Neural cell (in vitro differentiated cells): Measurements from ENCODE around the gene RBM38. TPM values are rescaled to one million over a fixed set of nuclear protein-coding genes. Genes with fewer than 3 reads are reported as not detected.

Source experiments
- H2AFZ ChIP-seq: fragments of 200-600, 300-800 bp; sonication (generic), shearing (Covaris generic); 2 replicates; pipeline ENCODE4 v1.6.0; 2014; ENCODE audit warnings: low read depth, mild to moderate bottlenecking, antibody characterized with exemption, low read length, moderate library complexity
- H3F3A ChIP-seq: fragments of 200-600 bp; shearing (Covaris generic); 2 replicates; pipeline ENCODE4 v1.6.1; 2016; ENCODE audit warnings: mild to moderate bottlenecking, moderate library complexity, mixed read lengths, antibody characterized with exemption, low read length; ENCODE audit not compliant: insufficient read depth, poor library complexity, severe bottlenecking
- H3K27ac ChIP-seq: fragments of 200-600, 300-800 bp; sonication (generic), shearing (Covaris generic); 2 replicates; pipeline ENCODE4 v1.5.1; 2014; ENCODE audit warnings: mild to moderate bottlenecking, low read length, moderate library complexity
- H3K27me3 ChIP-seq: fragments of 300-800, 200-600 bp; sonication (generic), shearing (Covaris generic); 2 replicates; pipeline ENCODE4 v1.6.0; 2014; ENCODE audit warnings: mild to moderate bottlenecking, low read depth, low read length, moderate library complexity; ENCODE audit not compliant: insufficient read depth
- H3K36me3 ChIP-seq: fragments of 300-800, 200-600 bp; sonication (generic), shearing (Covaris generic); 2 replicates; pipeline ENCODE4 v1.5.1; 2014; ENCODE audit warnings: mild to moderate bottlenecking, antibody characterized with exemption, low read length, moderate library complexity; ENCODE audit not compliant: insufficient read depth
- H3K4me2 ChIP-seq: fragments of 300-800, 200-600 bp; sonication (generic), shearing (Covaris generic); 2 replicates; pipeline ENCODE4 v1.6.0; 2014; ENCODE audit warnings: mild to moderate bottlenecking, low read length
- H3K4me3 ChIP-seq: fragments of 300-800, 200-600 bp; sonication (generic), shearing (Covaris generic); 2 replicates; pipeline ENCODE4 v1.5.1; 2014; ENCODE audit warnings: mild to moderate bottlenecking, low read length, moderate library complexity
- H3K79me2 ChIP-seq: fragments of 200-600 bp; shearing (Covaris generic); replicated peaks from 2 replicates; pipeline ENCODE4 v1.6.0; 2014; ENCODE audit warnings: mild to moderate bottlenecking, low read length, moderate library complexity; ENCODE audit not compliant: insufficient read depth
- H3K9ac ChIP-seq: fragments of 300-800, 200-600 bp; sonication (generic), shearing (Covaris generic); 2 replicates; pipeline ENCODE4 v1.6.1; 2016; ENCODE audit warnings: mild to moderate bottlenecking, low read length, mixed read lengths
- H3K9me2 ChIP-seq: fragments of 200-600 bp; shearing (Covaris generic); 2 replicates; pipeline ENCODE4 v1.6.1; 2016; ENCODE audit warnings: mild to moderate bottlenecking, low read length, mixed read lengths; ENCODE audit not compliant: insufficient read depth
- H3K9me3 ChIP-seq: fragments of 200-600, 300-800 bp; sonication (generic), shearing (Covaris generic); 2 replicates; pipeline ENCODE4 v1.6.1; 2016; ENCODE audit warnings: mild to moderate bottlenecking, mixed run types, low read length, moderate library complexity, mixed read lengths
- H4K20me1 ChIP-seq: fragments of 200-600 bp; shearing (Covaris generic); 2 replicates; pipeline ENCODE4 v1.6.1; 2016; ENCODE audit warnings: mild to moderate bottlenecking, mixed run types; ENCODE audit not compliant: insufficient read depth
- CTCF ChIP-seq: fragments of 450-650 bp; IDR thresholded peaks from 2 replicates; pipeline ENCODE4 v1.5.1; 2014; ENCODE audit warnings: antibody characterized with exemption, mild to moderate bottlenecking, moderate library complexity; ENCODE audit not compliant: poor library complexity, severe bottlenecking
- EP300 ChIP-seq: fragments of 450-650 bp; conservative IDR thresholded peaks from 2 replicates; pipeline ENCODE4 v1.6.1; 2014; ENCODE audit warnings: antibody characterized with exemption, mild to moderate bottlenecking, moderate library complexity; ENCODE audit not compliant: poor library complexity, severe bottlenecking
- EZH2 ChIP-seq: fragments of 200-600, 300-800 bp; shearing (Covaris generic), sonication (generic); IDR thresholded peaks from 2 replicates; pipeline ENCODE4 v1.6.1; 2014; ENCODE audit warnings: antibody characterized with exemption, low read length, borderline replicate concordance, mild to moderate bottlenecking; ENCODE audit not compliant: insufficient read depth, poor library complexity, severe bottlenecking
- MXI1 ChIP-seq: fragments of 450-650 bp; conservative IDR thresholded peaks from 2 replicates; pipeline ENCODE4 v1.6.1; 2014; ENCODE audit warnings: antibody characterized with exemption, mild to moderate bottlenecking; ENCODE audit not compliant: poor library complexity, severe bottlenecking
- POLR2AphosphoS5 ChIP-seq: IDR thresholded peaks from 2 replicates; pipeline ENCODE4 v1.6.1; 2012
- RAD21 ChIP-seq: fragments of 450-650 bp; conservative IDR thresholded peaks from 2 replicates; pipeline ENCODE4 v1.6.1; 2014; ENCODE audit warnings: antibody characterized with exemption, mild to moderate bottlenecking, moderate library complexity
- REST ChIP-seq: IDR thresholded peaks from 2 replicates; pipeline ENCODE4 v1.6.1; 2012; ENCODE audit warnings: borderline replicate concordance
- SMC3 ChIP-seq: fragments of 450-650 bp; conservative IDR thresholded peaks from 2 replicates; pipeline ENCODE4 v1.6.1; 2014; ENCODE audit warnings: antibody characterized with exemption, mild to moderate bottlenecking, moderate library complexity; ENCODE audit not compliant: poor library complexity
- TAF1 ChIP-seq: IDR thresholded peaks from 2 replicates; pipeline ENCODE4 v1.6.1; 2012; ENCODE audit warnings: low read depth
- polyA plus RNA-seq: library from polyadenylated mRNA; depleted of rRNA; stranded (reverse); fragments of >200 nt; gene quantifications from 2 replicates; pipeline ENCODE4 v1.2.3, GENCODE V29; 2014

The RBM38 gene
- polyA plus RNA-seq, 1 donor from 2014 or later = 19.0 TPM

- no peaks in the 10 kb centered on the region for H3K9me2 ChIP-seq
- no peak overlapping the region for H3K4me3 ChIP-seq
- H2AFZ ChIP-seq = no peak overlapping the region
- no peak overlapping the region for H3K27ac ChIP-seq
- no peaks in the 10 kb centered on the region for H4K20me1 ChIP-seq
- H3F3A ChIP-seq = no peaks in the 10 kb centered on the region
- H3K9ac ChIP-seq = no peak overlapping the region
- H3K4me2 ChIP-seq = no peak overlapping the region
- no peaks in the 10 kb centered on the region for H3K27me3 ChIP-seq
- no peaks in the 10 kb centered on the region for H3K9me3 ChIP-seq
- TF ChIP-seq SMC3 (no peak), POLR2AphosphoS5 (no peak), REST (no peak), MXI1 (no peak), EP300 (no peak)
- H3K79me2 ChIP-seq = no peaks in the 10 kb centered on the region
- no peaks in the 10 kb centered on the region for H3K36me3 ChIP-seq
Observed at GRCh38 chr20:57441510-57442154, 50.4 kb downstream of the RBM38 start.

GRCh38 chr20:57442158-57442887, 51.1 kb downstream of the RBM38 start:
- H3K4me3 ChIP-seq = no peak overlapping the region
- no peaks in the 10 kb centered on the region for H3K36me3 ChIP-seq
- no peak overlapping the region for H3K9ac ChIP-seq
- no peaks in the 10 kb centered on the region for H4K20me1 ChIP-seq
- no peaks in the 10 kb centered on the region for H3F3A ChIP-seq
- no peak overlapping the region for H2AFZ ChIP-seq
- no peak overlapping the region for H3K27ac ChIP-seq
- H3K79me2 ChIP-seq = no peaks in the 10 kb centered on the region
- no peaks in the 10 kb centered on the region for H3K27me3 ChIP-seq
- H3K9me2 ChIP-seq = no peaks in the 10 kb centered on the region
- TF ChIP-seq SMC3 (no peak), RAD21 (no peak), TAF1 (no peak), EP300 (no peak), MXI1 (no peak), REST (no peak), POLR2AphosphoS5 (no peak), CTCF (no peak), EZH2 (no peak)
- no peaks in the 10 kb centered on the region for H3K9me3 ChIP-seq
- no peak overlapping the region for H3K4me2 ChIP-seq
